HEK293T (cell line): ENCODE measurements around the gene KL.

Experiments used
- BHLHE40 ChIP-seq: fragments of 450-650 bp; IDR thresholded peaks from 2 replicates; pipeline ENCODE4 v1.6.1; 2016; ENCODE audit warnings: mild to moderate bottlenecking, moderate library complexity, borderline replicate concordance
- FOXA1 ChIP-seq: fragments of 450-650 bp; IDR thresholded peaks from 2 replicates; pipeline ENCODE4 v1.6.1; 2016; ENCODE audit warnings: mild to moderate bottlenecking
- SP1 ChIP-seq: fragments of 450-650 bp; IDR thresholded peaks from 2 replicates; pipeline ENCODE4 v1.6.1; 2017
- TARDBP ChIP-seq: fragments of 450-650 bp; IDR thresholded peaks from 2 replicates; pipeline ENCODE4 v1.6.1; 2016
- ZNF384 ChIP-seq: fragments of 450-650 bp; IDR thresholded peaks from 2 replicates; pipeline ENCODE4 v1.6.1; 2016

- no peak for TF ChIP-seq FOXA1
- no peak for TF ChIP-seq ZNF384
- TF ChIP-seq BHLHE40: no peak
- TF ChIP-seq TARDBP: no peak
- TF ChIP-seq SP1: no peak
Measured at GRCh38 chr13:33050161-33050560, 33.9 kb downstream of the KL start.
